VCaP (cell line): ENCODE measurements around the gene IGFBP1.

Source experiments
- H3K27ac ChIP-seq: fragments of 450-650 bp; 2 replicates; pipeline ENCODE4 v1.5.1; 2017
- TF ChIP-seq, protein P1 (sequence below): fragments of 450-650 bp; conservative IDR thresholded peaks from 2 replicates; pipeline ENCODE4 v1.5.1; 2017; ENCODE audit warnings: mild to moderate bottlenecking, moderate library complexity

Gene IGFBP1

DNA sequence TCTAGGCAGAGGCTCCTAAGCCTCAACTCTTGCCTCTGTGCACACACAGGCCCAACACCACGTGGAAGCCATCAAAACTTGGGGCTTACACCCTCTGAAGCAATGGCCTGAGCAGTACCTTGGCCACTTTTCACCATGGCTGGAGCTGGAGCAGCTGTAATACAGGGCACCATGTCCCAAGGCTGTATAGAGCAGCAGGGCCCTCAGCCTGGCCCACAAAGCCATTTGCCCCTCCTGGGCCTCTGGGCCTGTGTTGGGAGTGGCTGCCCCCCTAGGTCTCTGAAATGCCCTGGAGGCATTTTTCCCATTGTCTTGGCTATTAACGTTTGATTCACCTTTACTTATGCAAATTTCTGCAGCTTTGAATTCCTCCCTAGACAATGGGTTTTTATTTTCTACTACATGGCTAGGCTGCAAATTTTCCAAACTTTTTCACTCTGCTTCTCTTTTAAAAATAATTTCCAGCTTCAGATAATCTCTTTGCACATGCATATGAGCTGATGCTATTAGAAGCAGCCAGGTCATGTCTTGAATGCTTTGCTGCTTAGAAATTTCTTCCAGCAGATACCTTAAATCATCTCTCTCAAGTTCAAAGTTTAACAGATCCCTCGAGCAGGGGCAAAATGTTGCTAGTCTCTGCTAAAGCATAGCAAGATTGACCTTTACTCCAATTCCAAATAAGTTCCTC is 9.7 kb upstream of the IGFBP1 start:
- TF ChIP-seq, protein P1, sequence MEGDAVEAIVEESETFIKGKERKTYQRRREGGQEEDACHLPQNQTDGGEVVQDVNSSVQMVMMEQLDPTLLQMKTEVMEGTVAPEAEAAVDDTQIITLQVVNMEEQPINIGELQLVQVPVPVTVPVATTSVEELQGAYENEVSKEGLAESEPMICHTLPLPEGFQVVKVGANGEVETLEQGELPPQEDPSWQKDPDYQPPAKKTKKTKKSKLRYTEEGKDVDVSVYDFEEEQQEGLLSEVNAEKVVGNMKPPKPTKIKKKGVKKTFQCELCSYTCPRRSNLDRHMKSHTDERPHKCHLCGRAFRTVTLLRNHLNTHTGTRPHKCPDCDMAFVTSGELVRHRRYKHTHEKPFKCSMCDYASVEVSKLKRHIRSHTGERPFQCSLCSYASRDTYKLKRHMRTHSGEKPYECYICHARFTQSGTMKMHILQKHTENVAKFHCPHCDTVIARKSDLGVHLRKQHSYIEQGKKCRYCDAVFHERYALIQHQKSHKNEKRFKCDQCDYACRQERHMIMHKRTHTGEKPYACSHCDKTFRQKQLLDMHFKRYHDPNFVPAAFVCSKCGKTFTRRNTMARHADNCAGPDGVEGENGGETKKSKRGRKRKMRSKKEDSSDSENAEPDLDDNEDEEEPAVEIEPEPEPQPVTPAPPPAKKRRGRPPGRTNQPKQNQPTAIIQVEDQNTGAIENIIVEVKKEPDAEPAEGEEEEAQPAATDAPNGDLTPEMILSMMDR = no peak
- no peak overlapping the region for H3K27ac ChIP-seq

DNA sequence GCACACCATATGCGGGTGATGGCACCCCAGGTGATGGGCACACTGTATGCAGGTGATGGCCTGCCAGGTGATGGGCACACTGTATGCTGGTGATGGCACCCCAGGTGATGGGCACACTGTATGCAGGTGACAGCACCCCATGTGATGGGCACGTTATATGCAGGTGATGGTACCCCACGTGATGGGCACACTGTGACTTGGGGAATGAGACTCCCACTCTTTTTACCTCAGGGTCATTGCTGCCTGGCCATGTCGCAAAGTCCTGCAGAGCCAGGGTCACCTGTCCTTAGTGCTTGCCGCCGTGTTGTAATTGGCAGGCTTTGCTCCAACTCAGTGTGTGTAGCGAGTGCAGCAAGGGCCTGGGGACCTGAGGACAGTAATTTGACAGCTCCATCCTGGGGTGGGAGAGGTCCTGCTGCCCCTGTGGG is 7.8 kb upstream of the IGFBP1 start:
- H3K27ac ChIP-seq = no peak overlapping the region
- TF ChIP-seq, protein P1 = no peak

DNA sequence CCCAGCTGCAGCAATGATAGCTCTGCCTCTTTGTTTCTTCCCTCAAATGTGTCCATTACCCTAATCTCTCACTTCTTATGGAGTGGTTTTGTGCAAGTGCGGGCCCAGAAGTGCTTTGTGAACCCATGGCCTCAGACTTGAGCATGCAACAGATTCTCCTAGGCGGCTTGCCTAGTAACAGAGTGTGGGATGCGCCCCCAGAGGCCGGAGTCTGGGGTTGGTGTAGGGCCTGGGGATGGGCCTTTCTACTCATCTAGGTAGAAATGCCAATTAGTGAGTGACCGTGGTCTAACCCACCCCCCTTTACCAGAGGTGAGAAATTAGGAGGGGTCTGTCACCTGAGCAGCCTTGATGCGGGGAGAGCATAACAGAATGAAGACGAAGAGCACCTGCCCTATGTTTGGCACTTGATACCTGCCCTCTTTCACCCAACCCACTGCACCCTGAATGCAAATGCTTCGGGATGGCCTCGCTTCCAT is 7.0 kb upstream of the IGFBP1 start:
- TF ChIP-seq, protein P1 = no peak
- H3K27ac ChIP-seq = no peak overlapping the region

DNA sequence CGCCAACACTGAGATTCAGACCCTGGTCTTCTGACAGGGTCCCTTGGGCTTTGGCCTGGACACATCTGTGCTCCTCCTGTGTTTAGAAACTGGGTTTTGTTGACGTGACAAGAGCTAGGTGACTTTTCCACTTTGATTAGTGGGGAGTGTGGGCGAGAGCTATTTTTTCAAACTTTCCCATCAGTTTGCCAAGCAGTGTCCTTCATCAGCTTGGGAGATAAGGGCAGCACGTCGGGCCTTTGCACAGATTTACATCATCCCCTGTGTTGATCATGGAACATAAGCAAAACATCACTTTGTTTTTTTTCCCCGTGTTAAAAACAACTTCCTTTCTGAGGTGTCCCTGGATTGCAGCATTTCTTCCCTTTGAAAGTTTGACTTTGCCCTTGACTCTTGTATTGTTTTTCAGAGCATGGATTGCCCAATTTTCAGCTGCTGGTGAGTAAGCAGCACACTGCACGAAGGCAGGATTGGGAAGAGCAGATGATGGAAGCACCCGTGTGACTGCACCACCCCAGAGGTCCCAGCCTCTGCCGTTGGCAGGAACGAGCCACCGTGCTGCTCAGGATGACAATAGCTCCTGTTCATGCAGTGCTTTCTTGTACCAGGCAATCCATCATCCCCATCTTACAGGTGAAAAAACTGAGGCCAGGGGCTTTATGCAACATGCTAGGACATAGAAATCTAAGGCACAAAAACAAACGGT is 6.4 kb upstream of the IGFBP1 start:
- TF ChIP-seq, protein P1 = no peak
- H3K27ac ChIP-seq = no peak overlapping the region

DNA sequence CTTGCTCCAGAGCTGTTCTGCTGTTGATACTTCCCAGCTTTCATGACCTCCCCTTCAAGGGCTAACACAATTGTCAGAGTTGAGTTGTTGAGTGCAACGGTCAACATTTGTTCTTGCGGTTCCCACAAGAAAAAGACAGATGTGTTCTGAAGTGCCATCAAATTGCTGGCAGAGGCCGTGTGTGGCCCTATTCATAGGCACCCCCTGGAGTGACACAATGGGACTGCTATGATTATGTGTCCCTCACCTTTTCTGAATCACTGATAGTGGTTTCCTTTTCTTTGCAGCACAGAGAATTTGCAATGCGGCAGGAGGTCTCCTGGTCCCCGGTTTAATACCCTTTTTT is 5.8 kb upstream of the IGFBP1 start:
- no peak overlapping the region for H3K27ac ChIP-seq
- TF ChIP-seq, protein P1 = no peak

DNA sequence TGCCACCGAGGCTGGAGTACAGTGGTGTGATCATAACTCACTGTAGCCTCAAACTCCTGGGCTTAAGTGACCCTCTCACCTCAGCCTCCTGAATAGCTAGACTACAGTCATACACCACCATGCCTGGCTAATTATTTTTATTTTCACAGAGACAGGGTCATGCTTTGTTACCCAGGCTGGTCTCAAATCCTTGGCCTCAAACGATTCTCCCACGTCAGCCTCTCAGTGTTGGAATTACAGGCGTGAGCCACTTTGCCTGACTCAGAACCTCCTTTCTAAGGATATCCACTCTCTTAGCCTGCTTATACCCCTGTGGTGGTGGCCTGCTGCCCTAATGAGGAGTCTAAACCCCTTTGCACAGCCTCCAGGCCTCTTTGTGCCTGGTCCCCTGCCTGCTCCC is 4.2 kb upstream of the IGFBP1 start:
- H3K27ac ChIP-seq = no peak overlapping the region
- TF ChIP-seq, protein P1 = no peak

DNA sequence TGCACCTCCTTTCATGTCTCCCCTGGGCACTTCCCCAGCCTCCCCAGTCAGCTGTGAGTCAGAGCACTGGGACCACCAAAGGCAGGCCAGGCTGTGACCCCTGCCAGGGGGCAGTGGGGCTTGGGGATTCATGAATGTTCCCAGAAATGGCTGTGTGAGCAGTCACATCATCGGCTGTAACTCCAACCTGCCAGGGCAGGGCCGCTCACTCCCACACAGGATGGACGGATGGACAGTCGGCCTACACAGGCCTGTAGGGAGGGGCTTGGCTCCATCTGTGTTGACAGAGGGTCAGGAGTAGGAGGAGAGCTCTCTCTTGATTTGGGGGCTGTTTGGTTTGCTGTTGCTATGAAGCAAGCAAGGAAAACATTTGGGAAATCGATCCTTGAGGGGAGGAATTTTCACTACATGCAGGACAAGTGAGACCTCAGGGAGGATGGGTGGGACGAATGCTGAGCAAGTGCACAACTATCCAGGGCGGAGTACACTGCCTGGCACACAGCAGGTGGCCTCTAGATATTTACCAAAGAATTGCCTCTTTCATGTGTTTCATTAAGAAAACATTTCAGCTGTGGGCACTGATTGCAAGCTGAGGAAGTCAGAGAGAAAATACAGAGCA is 2.9 kb upstream of the IGFBP1 start:
- no peak overlapping the region for H3K27ac ChIP-seq
- TF ChIP-seq, protein P1 = no peak
